H1 (cell line): ENCODE data around the gene NCAPG. TPM values are rescaled to one million over a fixed set of nuclear protein-coding genes. Genes with fewer than 3 reads are reported as not detected.

Experiments used
- CTCF ChIA-PET: fragments of 300-600 bp; sonication (Branson Sonifier 250); formaldehyde crosslinking; loops from one replicate; lab custom pipeline; 2021; ENCODE audit not compliant: partially characterized antibody; lab: Charles Lee
- POLR2A ChIA-PET: fragments of 300-600 bp; sonication (Branson Sonifier 250); formaldehyde crosslinking; loops from one replicate; lab custom pipeline; 2021; ENCODE audit warnings: inconsistent platforms; ENCODE audit not compliant: partially characterized antibody; lab: Charles Lee
- DNase-seq, 2 experiments: peaks; one replicate each; pipeline versions ENCODE4 v3.0.0 to v3.0.0-alpha.2; 2010 to 2022; ENCODE audit warnings: low spot score in 2 of 2, low read depth in 1 of 2, mixed read lengths in 1 of 2
- FAIRE-seq: peaks from 2 replicates; lab custom pipeline; 2011; peaks lifted over from hg19 to GRCh38; lab: Jason Lieb, UNC
- H2AFZ ChIP-seq: 2 replicates; pipeline ENCODE4 v1.8.1; 2012; ENCODE audit warnings: low read length, inconsistent platforms
- H2AK5ac ChIP-seq: 2 replicates; pipeline ENCODE4 v1.6.1; 2013; ENCODE audit warnings: low read depth, low read length
- H2BK120ac ChIP-seq: replicated peaks from 2 replicates; pipeline ENCODE3; 2013; ENCODE audit warnings: low read depth, low read length, inconsistent platforms
- H2BK12ac ChIP-seq: 2 replicates; pipeline ENCODE4 v1.6.1; 2013; ENCODE audit warnings: low read depth, low read length
- H2BK15ac ChIP-seq: 2 replicates; pipeline ENCODE4 v1.6.1; 2013; ENCODE audit warnings: low read length
- H2BK20ac ChIP-seq: 2 replicates; pipeline ENCODE4 v1.6.1; 2013; ENCODE audit warnings: low read length
- H2BK5ac ChIP-seq: 2 replicates; pipeline ENCODE4 v1.6.1; 2013; ENCODE audit warnings: low read depth, low read length
- H3K14ac ChIP-seq: 2 replicates; pipeline ENCODE4 v1.6.1; 2013; ENCODE audit warnings: inconsistent platforms; ENCODE audit not compliant: insufficient read length
- H3K18ac ChIP-seq: 2 replicates; pipeline ENCODE4 v1.6.1; 2013; ENCODE audit warnings: low read length; ENCODE audit errors: extremely low read depth
- H3K23ac ChIP-seq: 2 replicates; pipeline ENCODE4 v1.6.1; 2013; ENCODE audit warnings: inconsistent platforms; ENCODE audit not compliant: insufficient read length
- H3K23me2 ChIP-seq: 2 replicates; pipeline ENCODE4 v1.6.1; 2013; ENCODE audit warnings: low read depth, low read length
- H3K27ac ChIP-seq: 2 replicates; pipeline ENCODE4 v1.6.1; 2011; ENCODE audit warnings: low read depth, low read length, inconsistent platforms
- H3K27me3 ChIP-seq, 4 experiments: replicated peaks in 1 of 4; 1 replicate in 1 of 4; 2 replicates in 3 of 4; pipeline versions ENCODE4 v1.6.1 to v1.8.1; 2011 to 2013; ENCODE audit warnings: low read length in 3 of 4, mild to moderate bottlenecking in 3 of 4, inconsistent platforms in 2 of 4, mixed read lengths in 2 of 4, moderate library complexity in 1 of 4; ENCODE audit not compliant: control insufficient read depth in 3 of 4, insufficient read depth in 3 of 4; ENCODE audit errors: extremely low read depth in 1 of 4
- H3K36me3 ChIP-seq, 4 experiments: 2 replicates each; pipeline versions ENCODE4 v1.6.1 to v1.8.1; 2011 to 2013; ENCODE audit warnings: mild to moderate bottlenecking in 4 of 4, low read length in 3 of 4, moderate library complexity in 2 of 4, control low read depth in 1 of 4, inconsistent platforms in 1 of 4; ENCODE audit not compliant: insufficient read depth in 4 of 4, control insufficient read depth in 2 of 4
- H3K4ac ChIP-seq: replicated peaks from 2 replicates; pipeline ENCODE3; 2013; ENCODE audit warnings: low read length, low read depth, mixed read lengths, inconsistent platforms; ENCODE audit not compliant: insufficient read length
- H3K4me1 ChIP-seq, 4 experiments: replicated peaks in 1 of 4; 1 replicate in 1 of 4; 2 replicates in 3 of 4; pipeline versions ENCODE4 v1.6.1 to v1.8.1; 2011 to 2013; ENCODE audit warnings: low read length in 3 of 4, inconsistent platforms in 2 of 4, mixed read lengths in 1 of 4; ENCODE audit not compliant: insufficient read depth in 4 of 4, control insufficient read depth in 3 of 4
- H3K4me2 ChIP-seq, 2 experiments: 2 replicates each; pipeline versions ENCODE4 v1.6.1 to v1.8.1; 2011 to 2013; ENCODE audit warnings: low read depth in 2 of 2, low read length in 2 of 2, control low read depth in 1 of 2, inconsistent platforms in 1 of 2, mild to moderate bottlenecking in 1 of 2; ENCODE audit not compliant: insufficient read depth in 1 of 2
- H3K4me3 ChIP-seq, 4 experiments: fragments of 200-600, 300-600 bp in 1 of 4; sonication (generic), shearing (Covaris generic), sonication (Bioruptor Twin) in 1 of 4; 2 replicates each; pipeline versions ENCODE4 v1.5.1 to v1.8.1; 2011 to 2016; ENCODE audit warnings: low read length in 4 of 4, low read depth in 3 of 4, control low read depth in 2 of 4, inconsistent platforms in 2 of 4, mild to moderate bottlenecking in 2 of 4, mixed read lengths in 1 of 4, moderate library complexity in 1 of 4; ENCODE audit not compliant: insufficient read depth in 2 of 4; ENCODE audit errors: extremely low read depth in 1 of 4
- H3K56ac ChIP-seq: replicated peaks from 2 replicates; pipeline ENCODE3; 2013; ENCODE audit warnings: low read depth, mild to moderate bottlenecking, mixed read lengths, low read length, inconsistent platforms; ENCODE audit not compliant: insufficient read length
- H3K79me1 ChIP-seq: 2 replicates; pipeline ENCODE4 v1.6.1; 2013; ENCODE audit warnings: low read depth, low read length, control low read depth
- H3K79me2 ChIP-seq, 2 experiments: 2 replicates each; pipeline versions ENCODE4 v1.6.1 to v1.8.1; 2012 to 2013; ENCODE audit warnings: low read length in 2 of 2, mild to moderate bottlenecking in 2 of 2, inconsistent platforms in 1 of 2; ENCODE audit not compliant: insufficient read depth in 2 of 2, control insufficient read depth in 1 of 2
- H3K9ac ChIP-seq, 4 experiments: replicated peaks in 1 of 4; 1 replicate in 1 of 4; 2 replicates in 3 of 4; pipeline versions ENCODE4 v1.6.1 to v1.8.1; 2011 to 2013; ENCODE audit warnings: low read depth in 3 of 4, low read length in 3 of 4, control low read depth in 2 of 4, mild to moderate bottlenecking in 2 of 4, moderate library complexity in 2 of 4, inconsistent platforms in 1 of 4; ENCODE audit errors: extremely low read depth in 1 of 4
- H3K9me3 ChIP-seq, 2 experiments: 2 replicates each; pipeline versions ENCODE4 v1.6.1 to v1.8.1; 2012 to 2013; ENCODE audit warnings: mild to moderate bottlenecking in 2 of 2, moderate library complexity in 2 of 2, control low read depth in 1 of 2, inconsistent platforms in 1 of 2, low read depth in 1 of 2, low read length in 1 of 2, mixed read lengths in 1 of 2; ENCODE audit not compliant: insufficient read depth in 2 of 2
- H4K20me1 ChIP-seq, 2 experiments: replicated peaks in 1 of 2; 2 replicates each; pipeline versions ENCODE3 to v1.8.1; 2011 to 2013; ENCODE audit warnings: inconsistent platforms in 2 of 2, low read length in 2 of 2, mild to moderate bottlenecking in 1 of 2; ENCODE audit not compliant: insufficient read depth in 2 of 2, control insufficient read depth in 1 of 2
- H4K5ac ChIP-seq: 2 replicates; pipeline ENCODE4 v1.6.1; 2013; ENCODE audit warnings: low read length, low read depth, mixed read lengths, inconsistent platforms; ENCODE audit not compliant: insufficient read length
- H4K8ac ChIP-seq: 2 replicates; pipeline ENCODE4 v1.8.0; 2013; ENCODE audit warnings: mild to moderate bottlenecking, moderate library complexity, low read length, inconsistent platforms; ENCODE audit not compliant: insufficient read depth; ENCODE audit errors: extremely low read depth
- H4K91ac ChIP-seq: replicated peaks from 2 replicates; pipeline ENCODE3; 2013; ENCODE audit warnings: low read length, mixed read lengths, inconsistent platforms; ENCODE audit not compliant: insufficient read length
- CTCF ChIP-seq, 3 experiments: IDR thresholded peaks; 1 replicate in 2 of 3; 2 replicates in 1 of 3; pipeline versions ENCODE4 v1.5.1 to v1.6.1; 2011; ENCODE audit warnings: low read length in 3 of 3, mild to moderate bottlenecking in 3 of 3, inconsistent platforms in 2 of 3, low read depth in 1 of 3, moderate library complexity in 1 of 3; ENCODE audit not compliant: insufficient read depth in 1 of 3; ENCODE audit errors: control extremely low read depth in 1 of 3
- RAD21 ChIP-seq, 2 experiments: IDR thresholded peaks in 1 of 2; conservative IDR thresholded peaks in 1 of 2; 2 replicates each; pipeline ENCODE4 v1.6.1; 2011; ENCODE audit warnings: low read depth in 2 of 2, low read length in 2 of 2, improper control_type of control experiment in 1 of 2, inconsistent platforms in 1 of 2, mild to moderate bottlenecking in 1 of 2, moderate library complexity in 1 of 2
- TEAD4 ChIP-seq: IDR thresholded peaks from 2 replicates; pipeline ENCODE4 v1.6.1; 2012; ENCODE audit warnings: low read depth, low read length, inconsistent platforms, mixed read lengths
- WGBS, 2 experiments: shearing (Covaris generic) in 1 of 2; methylation state at CpG; one replicate each; pipeline versions ENCODE4 v1.1.6 to v1.1.7; 2013 to 2015; ENCODE audit warnings: low lambda C conversion rate in 2 of 2, mixed read lengths in 2 of 2, inconsistent platforms in 1 of 2, low coverage in 1 of 2, missing lambda C conversion rate in 1 of 2; ENCODE audit not compliant: insufficient replicate concordance in 2 of 2, insufficient coverage in 1 of 2, insufficient read length in 1 of 2; ENCODE audit errors: extremely low coverage in 1 of 2, missing lambda C conversion rate in 1 of 2; 5-methylcytosine and 5-hydroxymethylcytosine counted together
- polyA plus RNA-seq, 7 experiments: library from polyadenylated mRNA; depleted of rRNA in 3 of 7; stranded (reverse) in 5 of 7; unstranded in 2 of 7; fragments of >200 nt in 5 of 7; fragments of 200-250 nt in 2 of 7; gene quantifications; 1 replicate in 5 of 7; 2 replicates in 1 of 7; 4 replicates in 1 of 7; pipeline versions ENCODE4 v1.2.1 to v1.2.3, GENCODE V29; 2011 to 2013; ENCODE audit warnings: missing spikeins in 2 of 7, mixed read lengths in 2 of 7
- total RNA-seq: library from RNA; stranded (reverse); fragmentation: NEBNext Ultra II Directional; extraction: Animal tissue kit (Norgen Biotek cat#: 25700); gene quantifications from 2 replicates; pipeline ENCODE4 v1.2.1, GENCODE V29; 2021

The NCAPG gene
- total and polyA plus RNA-seq, 2 of the 8 experiments (the other 6 are each of a cell fraction or from before 2014, with no cell fraction given), result 12.9 to 52.3 TPM

- Histone ChIP-seq H2AFZ (no peak overlapping the region), H3K36me3 (no peaks in the 10 kb centered on the region), H3K14ac (no peak overlapping the region), H3K18ac (no peak overlapping the region), H3K9ac (no peak overlapping the region), H3K4me3 (no peak overlapping the region), H4K5ac (no peak overlapping the region), H3K27me3 (no peaks in the 10 kb centered on the region), H3K9me3 (peaks cover 0 to 15% of the 10 kb centered on the region in 2 experiments; a peak in 3 of 4 replicates), H2AK5ac (no peak overlapping the region), H3K56ac (no peak overlapping the region), H4K20me1 (no peaks in the 10 kb centered on the region), H3K79me1 (no peaks in the 10 kb centered on the region), H2BK5ac (no peak overlapping the region), H3K23me2 (no peaks in the 10 kb centered on the region), H3K4me2 (no peak overlapping the region), H3K23ac (no peak overlapping the region), H3K27ac (no peak overlapping the region), H3K4ac (no peak overlapping the region), H2BK20ac (no peak overlapping the region), H3K4me1 (peaks cover 0 to 7% (median 3%) of the 10 kb centered on the region in 4 experiments; a peak in 5 of 7 replicates), H2BK15ac (no peak overlapping the region), H2BK12ac (no peak overlapping the region), H3K79me2 (no peaks in the 10 kb centered on the region), H4K8ac (no peak overlapping the region), H4K91ac (no peak overlapping the region), H2BK120ac (no peak overlapping the region)
- DNase-seq, result no peak
- TF ChIP-seq TEAD4, result no peak
- peak; percentile 37 to 50; a peak in 3 of 4 replicates for TF ChIP-seq RAD21 (IDR thresholded peaks at IDR 0.05 in 1 of 2, conservative IDR thresholded peaks at IDR 0.05 in 1 of 2; ENCODE audit: low read depth in 2 of 2, low read length in 2 of 2)
- peak in 2 of 3 experiments; percentile 22 to 39; a peak in 1 of 4 replicates for TF ChIP-seq CTCF (IDR thresholded peaks at IDR 0.05; ENCODE audit: control extremely low read depth in 1 of 3, insufficient read depth in 1 of 3, low read depth in 1 of 3, low read length in 3 of 3)
- 84% methylated on average over 1 of the region's 1 CpG; no CpG with 5 or more reads in 1 of the 2 experiments for WGBS, 2 experiments
- ChIA-PET CTCF (interaction anchor here (0.6 to 2.1 kb wide), 7 partner anchors 10 to 824 kb away, joined by 3 to 5 read pairs (median 3); no protein-coding TSS in a partner anchor), POLR2A (interaction anchor here (1.0 kb wide), 1 partner anchor 11 kb away, joined by 4 read pairs; no protein-coding TSS in a partner anchor)
- FAIRE-seq, result no peak
Observed at GRCh38 chr4:17762726-17763125, 48.1 kb upstream of the NCAPG start.
